Activated CD8-positive, alpha-beta memory T cell treated with anti-CD3 and anti-CD28 coated beads, Interleukin-2, amount 50 U/mL, for 4 hours (primary cell): ENCODE measurements around the gene MYO5C.
"Not testable (repeated sequence)": the region's sequence is repeated elsewhere in the genome, so short reads cannot be mapped to it uniquely, and the experiment has no call there.

Experiments used
- DNase-seq: peaks from one replicate; pipeline ENCODE4 v3.0.0-alpha.2; 2020

The MYO5C gene

DNA sequence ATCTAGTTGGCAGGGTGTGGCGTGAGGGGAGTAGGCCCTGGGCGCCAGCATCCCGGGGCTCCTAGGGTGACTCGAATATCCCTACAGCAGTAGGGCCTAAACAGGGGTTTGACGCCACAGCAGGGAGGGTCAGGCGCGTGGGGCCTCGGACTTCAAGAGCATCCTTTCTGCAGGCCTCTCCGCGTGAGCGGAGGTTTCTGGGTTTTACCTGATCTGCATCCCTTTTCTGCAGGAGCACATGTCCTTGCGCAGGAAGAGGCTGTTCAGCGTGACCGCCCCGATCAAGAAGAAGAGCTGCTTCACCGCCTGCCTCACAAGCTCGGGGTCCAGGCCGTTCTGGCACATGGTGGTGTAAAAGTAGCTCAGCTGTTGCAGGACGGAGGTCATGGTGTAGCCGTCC is 90.9 kb downstream of the MYO5C start:
- DNase-seq, result no peak

DNA sequence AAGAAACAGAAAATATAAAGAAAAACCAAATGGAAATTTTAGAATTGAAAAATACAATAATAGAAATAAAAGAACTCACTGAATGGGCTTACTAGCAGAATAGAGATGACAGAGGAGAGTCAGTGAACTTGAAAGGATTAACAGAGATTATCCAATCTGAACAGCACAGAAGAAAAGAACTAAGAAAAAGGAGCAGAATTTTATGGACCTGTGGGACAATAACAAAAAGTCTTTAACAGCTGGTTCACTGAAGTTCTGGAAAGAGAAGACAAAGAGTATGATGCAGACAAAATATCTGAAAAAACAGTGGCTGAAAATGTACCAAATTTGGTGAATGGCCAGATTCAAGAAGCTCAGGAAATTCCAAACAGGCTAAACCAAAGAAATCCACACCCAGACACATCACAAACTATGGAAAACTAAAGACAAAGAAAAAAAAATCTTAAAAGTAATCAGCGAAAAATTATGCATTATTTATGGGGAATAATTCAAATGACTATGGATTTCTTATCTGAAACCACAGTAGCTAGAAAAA is 94.7 kb downstream of the MYO5C start:
- DNase-seq, result no peak

DNA sequence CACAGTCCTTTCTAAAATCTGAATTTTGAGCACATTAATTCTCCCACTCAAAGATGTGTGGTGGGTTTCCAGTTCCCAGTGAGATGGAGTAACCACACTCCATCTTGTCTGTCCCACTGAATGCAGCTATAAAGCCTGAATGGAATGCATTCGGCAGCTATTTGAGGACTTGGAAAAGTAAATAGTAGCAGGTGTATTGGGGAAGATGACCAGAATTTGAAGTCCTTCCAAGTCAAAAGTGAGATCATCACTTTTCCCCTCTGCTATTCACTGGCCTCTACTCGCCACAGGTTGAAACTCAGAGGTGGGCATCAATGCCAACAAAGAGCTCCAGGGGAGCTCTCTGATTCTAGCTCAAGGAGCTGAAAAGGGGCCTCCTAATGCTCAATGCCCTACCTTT is 96.3 kb downstream of the MYO5C start:
- DNase-seq, result no peak

DNA sequence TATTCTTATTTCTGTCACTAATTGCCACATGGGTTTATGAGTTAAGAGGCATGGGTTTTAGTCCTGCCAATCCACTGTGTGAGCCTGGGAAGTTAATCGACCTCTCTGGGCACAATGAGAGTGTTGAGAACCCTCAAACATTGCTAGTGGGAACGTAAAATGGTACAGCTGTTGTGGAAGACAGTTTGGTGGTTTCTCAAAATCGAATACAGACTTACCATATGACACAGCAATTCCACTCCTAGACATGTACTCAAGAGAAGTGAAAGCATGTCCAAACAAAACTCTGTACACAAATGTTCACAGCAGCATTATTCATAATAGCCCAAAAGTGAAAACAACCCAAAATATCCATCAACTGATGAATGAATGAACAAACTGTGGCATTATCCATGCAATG is 98.7 kb downstream of the MYO5C start:
- DNase-seq, result no peak

DNA sequence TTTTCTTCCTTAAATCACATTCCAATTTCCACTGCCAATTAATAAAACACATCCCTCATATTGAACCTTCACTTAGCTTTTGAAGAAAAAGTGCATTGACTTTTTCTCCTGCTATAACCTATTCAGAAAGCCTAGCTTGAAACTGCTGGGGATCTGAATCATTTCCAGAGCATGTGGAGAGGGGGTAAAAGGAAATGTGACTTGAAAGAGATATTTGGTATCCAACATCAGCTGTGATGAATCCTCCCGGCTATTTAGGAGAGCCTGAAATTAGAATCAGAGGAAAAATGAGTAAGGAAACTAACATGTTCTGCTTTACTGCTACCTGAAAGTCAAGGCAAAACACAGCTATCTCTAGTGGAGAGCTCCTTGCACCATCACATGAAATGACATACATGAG is 101.8 kb downstream of the MYO5C start:
- no peak for DNase-seq

DNA sequence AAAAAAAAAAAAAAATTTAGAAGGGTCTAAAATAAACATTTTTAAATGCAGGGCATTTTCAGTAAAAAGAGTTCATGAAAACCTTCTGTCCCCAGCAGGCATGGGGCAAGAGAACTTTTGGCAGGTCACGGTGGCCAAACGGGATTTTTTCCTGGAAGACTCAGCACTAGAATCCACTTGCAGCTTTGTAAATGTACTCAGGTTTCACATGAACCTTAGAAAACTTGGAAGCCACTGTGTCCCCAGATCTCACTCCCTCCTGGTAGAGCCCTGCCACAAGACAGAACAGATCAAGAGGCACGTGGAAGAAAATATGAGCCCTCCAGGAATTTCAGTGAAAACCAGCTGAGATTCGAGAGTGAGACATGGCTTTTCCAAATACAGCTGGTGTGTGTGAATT is 102.3 kb downstream of the MYO5C start:
- DNase-seq, result no peak

DNA sequence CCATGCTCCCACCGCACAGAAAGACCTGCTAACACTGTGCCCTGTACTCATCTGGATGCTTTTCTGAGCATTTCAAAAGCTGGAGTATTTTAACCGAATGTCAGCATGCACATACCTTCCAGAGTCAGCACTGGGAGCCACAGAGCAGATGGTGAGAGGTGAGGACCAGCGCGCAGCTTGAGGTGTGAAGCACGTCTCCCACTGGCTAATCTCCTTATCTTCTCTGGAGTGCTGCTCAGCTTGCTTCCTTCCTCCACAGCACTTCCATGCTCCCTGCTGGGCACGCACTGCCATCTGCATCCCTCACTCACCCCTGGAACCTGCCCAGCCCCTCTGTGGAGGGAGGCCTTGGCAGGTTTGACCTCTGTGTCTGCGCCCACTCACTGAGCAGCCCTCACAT is 104.4 kb downstream of the MYO5C start, which contains the start of gene GNB5:
Gene GNB5 (minus strand): TSS at position 186 of the 400 bp plus-strand sequence. CDS start 6,716 bp downstream, outside the sequence.
- no peak for DNase-seq

DNA sequence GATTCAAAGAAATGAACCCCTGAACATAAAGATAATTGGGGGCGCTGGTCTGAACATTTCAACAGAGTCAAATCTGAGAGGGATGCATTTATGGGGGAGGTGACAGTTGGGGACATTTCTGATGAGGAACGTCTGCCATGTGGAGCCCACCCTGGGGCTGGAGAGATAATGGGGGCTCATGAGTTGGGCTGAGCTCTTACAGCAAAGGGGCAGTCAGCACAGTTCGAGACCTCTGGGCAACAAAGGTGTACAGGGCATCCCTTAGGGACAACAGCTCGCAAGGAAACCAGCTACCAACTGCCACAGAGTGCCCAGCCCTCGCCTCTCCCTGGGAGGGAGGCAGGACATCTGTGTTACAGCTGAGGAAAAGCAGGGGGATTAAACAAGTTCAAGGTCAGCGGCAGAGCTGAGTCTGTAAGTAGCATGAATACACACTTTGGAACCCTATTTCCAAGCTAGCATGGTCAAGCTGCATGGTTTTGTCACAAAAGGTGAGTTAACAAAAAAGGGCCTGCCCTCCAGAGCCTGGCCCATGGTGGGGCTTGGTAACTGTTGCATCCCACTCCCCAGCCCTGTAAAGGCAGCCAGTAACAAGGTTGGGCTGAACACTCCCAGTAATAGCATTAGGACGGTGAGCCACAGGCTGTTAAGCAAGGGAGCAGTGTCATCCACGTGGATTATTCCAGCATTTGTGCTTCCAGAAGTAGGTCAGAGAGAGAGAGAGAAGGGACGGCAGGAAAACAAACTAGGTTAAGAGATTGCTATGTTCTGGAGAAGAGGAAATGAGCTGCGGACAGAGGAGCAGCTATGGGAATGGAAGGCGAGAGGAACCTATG is 108.7 kb downstream of the MYO5C start:
- no peak for DNase-seq

DNA sequence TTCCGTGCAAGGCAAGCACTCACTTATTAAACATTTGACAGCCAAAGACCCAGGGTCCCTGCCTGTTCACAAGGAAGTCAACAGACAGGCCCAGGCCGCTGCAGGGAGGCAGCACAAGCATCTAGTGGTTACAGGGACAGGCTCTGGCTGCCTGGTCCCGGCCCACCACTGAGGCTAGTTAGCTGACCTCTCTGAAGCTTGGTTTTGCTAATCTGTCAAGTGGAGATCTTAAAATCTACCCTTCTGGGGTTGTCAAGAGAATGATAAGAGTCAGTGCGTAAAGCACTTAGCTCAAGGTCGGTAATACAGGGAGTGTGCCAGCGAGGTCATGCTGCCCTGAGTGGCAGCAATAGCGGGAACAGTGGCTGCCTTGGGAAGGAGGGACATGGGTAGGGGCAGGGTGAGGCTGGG is 110.4 kb downstream of the MYO5C start:
- DNase-seq, result no peak

DNA sequence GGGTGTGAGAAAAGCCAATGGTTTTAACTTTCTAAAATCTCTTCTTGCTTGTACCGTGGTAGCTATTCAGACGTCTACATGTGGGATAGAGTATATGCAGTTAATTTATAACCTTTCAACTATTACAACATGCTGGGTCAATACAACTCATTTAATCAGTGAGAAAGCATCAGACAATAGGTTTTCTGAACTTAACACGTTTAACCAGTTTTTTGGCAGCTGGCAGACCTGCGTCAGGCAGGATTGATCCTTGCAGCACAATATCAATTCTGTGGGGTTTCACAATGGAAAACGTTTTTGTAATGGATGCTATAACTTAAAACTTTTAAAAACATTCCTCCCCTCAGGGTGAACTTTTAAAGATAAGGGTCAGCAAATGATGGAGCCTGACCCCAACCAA is 110.9 kb downstream of the MYO5C start:
- DNase-seq, result no peak

DNA sequence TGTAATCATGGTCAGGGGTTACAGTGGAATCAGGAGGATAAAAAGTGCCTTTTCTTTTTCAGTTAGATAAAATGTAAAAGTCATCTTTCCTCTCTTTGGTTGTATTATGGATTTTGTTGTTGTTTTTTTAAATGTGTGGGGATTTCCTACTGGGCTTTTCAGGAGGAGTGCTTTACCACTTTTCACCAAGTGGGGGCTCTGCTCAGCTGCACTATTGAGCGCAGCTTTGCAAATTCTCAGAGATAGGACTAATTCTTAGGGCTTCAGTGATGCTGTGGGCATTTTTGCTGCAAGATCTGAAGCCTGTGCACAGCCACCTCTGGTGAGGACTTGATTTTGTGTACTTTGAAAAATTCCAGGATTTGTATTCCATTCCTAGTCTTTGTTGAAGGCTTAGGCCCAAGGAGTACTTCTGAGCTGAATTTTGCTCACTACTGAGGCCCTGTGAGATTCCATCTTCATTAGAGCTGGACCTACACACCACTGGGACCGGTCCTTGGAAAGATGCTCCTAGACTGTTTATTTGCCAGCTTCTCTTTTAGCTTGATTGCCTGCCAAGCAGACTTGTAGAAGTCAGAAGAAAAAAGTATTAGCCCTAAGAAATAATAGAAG is 111.9 kb downstream of the MYO5C start:
- no peak for DNase-seq

DNA sequence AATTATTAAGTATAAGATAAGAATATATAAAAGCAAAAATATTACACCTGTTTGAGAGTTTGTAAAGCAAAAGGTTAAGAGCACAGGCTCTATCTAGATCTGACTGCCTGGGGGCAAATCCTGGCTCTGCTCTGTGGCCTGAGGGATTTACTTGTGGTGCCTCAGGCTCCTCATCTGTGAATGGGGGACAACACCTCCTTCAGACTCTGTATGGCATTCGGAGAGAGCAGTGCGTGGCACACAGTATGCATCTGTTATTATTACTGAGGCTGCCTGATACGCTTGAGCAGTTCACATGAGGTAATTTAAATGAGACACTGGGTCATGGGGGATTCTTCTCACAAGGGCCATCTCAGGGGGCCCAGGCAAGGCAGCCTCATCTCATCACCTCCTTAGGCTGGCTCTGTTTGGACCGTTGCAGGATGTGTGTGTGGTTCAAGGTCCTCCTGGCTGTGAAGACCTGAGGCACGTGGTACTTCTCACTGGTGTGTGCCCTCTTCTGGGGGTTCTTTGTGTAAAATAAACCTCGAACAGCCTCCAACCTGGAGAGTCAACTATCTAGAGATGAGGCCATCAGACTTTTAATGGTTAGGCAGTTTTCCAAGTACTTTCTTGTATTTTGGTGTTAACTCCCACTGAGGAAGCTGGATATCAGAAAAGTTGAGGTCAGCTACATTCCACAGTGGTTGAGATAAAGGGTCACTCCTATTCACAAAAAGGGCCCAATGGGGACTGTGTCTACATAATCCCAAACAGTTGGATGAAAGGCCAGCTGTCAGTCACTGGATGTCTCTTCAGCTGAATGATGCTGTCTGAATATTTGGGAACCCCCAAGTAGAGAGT is 113.4 kb downstream of the MYO5C start:
- no peak for DNase-seq

DNA sequence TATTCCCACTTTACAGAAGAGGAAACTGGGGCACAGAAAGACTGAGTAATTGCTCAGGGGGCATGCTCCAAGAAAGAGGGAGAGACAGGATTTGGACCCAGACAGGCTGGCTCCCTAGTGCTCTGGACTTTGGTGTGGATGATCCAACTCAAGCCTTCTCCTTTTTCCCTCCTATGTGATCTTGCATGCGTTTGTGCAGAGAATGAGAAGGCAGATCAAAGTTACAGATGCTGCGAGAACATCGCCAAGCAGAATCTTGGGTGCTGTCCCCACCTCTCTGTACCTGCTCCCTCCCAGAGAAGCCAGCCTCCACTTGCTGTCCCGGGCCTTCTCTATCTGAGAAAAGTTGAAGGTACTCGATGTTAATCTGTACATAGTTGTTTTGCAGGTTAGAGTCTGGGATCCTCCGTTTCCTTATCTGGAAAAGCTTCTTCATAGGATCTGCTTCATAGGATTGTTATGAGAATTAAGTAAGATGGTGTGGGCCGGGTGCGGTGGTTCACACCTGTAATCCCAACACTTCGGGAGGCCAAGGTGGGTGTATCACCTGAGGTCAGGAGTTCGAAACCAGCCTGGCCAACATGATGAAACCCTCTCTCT is 114.7 kb downstream of the MYO5C start:
- DNase-seq, result no peak

DNA sequence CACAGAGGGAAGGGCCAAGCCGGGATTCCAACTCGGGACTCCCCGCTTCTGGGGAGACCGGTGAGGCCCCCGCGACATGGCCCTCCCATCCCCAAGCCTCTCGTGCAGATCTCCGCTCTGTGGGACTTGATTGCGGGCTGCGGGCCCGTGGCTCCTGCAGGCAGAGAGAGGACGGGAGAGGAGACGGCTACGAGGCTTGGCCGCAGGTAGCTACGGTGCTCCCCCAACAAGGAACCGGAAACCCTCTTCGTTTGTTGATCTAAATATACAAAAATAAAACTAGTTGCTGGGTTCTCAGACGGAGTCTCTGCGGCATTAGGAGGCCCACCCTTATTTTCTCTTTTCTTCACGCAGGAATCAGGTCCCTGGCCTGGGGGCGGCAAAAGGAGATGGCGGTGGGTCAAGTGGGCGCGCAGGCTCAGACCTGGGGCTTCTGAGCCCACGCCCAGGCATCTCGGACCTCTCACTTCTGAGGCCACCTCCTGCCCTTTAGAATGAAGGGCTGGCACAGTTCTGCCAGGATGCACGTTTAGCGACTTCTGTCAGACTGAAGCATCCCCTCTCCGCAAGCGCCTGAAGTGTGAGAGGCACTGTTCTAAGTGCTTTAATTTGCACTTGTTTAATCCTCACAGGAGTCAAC is 115.3 kb downstream of the MYO5C start:
- DNase-seq, result peak; percentile 25

DNA sequence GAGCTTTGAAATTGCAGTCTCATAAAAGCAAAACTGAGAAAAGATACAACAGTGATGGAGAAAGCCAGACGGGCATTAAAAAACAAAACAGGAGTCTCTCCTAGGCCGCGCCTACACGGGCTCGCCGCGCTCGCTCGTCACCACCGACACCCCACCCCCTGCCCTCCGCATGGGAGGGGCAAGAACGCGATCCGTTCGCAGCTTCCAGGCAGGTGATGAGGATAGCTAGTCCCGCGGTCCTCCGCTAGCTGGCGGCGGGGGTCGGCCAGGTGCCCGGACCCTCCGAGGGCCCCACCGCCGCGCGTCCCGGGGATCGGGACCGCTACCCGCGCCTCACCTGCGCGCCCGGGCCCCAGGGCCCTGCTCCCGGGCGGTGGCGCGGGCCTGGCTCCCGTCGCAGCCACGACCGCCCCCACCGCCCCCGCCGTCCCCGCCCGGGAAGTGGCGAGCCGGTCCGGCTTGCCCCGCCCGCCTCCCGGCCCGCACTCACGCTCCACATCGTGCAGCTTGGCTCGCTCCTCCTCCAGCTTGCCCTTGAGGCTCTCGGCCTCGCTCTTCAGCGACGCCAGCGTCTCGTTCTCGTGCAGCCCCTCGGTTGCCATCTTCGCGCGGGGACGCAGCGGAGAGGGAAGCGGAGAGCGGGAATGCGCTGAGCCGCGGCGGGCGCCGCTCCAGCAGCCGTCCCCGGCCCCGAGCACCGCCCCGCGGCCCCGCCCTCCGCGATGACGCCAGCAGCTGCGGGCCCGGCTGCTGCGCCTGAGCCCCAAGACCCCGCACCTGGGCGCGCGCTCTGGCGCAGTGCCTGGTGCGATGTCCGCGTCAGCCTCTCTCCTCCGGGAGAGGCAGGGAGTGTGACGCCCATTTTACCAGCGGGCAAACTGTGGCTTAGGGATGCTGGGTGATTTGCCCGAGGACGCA is 116.1 kb downstream of the MYO5C start:
- DNase-seq, result peak; percentile 86

DNA sequence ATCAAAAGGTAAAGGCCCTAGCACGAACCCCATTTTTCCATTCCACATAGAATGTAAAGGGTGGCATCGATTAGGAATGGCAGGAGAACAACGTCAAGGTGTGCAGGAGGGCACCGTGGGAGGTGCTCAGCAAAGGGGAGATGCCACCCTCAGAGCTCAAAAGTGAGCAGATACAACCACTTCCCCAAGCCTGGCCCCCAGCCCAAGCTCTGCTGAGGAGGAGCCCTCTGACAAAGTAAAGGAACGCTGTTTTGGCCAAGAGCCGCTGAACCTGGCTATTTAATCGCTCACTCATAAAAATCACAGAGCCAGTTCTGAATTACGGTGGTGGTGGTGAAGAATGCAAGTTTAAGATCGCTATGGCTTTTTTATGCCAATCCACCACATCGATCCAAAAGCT is 116.8 kb downstream of the MYO5C start:
- DNase-seq, result no peak

DNA sequence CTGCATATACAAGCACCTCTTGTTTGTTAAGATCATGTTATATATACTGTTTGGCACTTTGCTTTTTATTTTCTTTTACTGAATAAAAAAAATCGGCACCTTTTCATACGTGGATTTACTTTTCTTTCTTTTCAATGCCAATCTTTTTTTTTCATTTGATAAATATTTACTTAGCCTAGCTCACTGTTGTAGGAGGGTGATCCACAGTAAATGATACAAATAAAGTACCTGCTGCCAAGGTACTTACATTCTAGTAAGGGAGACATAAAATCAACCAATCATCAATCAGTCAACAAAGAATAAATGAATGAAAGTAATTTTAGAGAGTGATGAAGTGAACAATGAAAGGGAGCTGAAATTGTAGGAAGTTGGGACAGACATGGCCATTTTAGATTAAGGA is 122.7 kb downstream of the MYO5C start:
- no peak for DNase-seq

DNA sequence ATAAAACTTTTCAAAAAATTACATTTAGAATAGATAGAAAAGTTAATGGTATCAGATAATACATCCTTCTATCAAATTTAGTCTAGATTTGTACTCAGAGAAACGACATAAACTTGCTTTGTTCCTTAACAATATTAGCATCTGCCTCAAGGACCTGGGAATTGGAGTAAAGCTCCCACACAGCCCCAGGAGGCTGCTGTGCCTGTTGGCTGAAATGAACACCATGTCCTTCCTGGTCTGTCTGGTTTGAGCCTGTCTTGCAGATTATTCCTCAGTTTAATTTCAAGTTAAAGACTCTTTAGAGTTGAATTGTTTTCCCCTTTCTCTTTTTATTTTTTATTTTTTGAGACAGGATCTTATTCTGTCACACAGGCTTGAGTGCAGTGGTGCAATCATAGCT is 123.8 kb downstream of the MYO5C start:
- no peak for DNase-seq

DNA sequence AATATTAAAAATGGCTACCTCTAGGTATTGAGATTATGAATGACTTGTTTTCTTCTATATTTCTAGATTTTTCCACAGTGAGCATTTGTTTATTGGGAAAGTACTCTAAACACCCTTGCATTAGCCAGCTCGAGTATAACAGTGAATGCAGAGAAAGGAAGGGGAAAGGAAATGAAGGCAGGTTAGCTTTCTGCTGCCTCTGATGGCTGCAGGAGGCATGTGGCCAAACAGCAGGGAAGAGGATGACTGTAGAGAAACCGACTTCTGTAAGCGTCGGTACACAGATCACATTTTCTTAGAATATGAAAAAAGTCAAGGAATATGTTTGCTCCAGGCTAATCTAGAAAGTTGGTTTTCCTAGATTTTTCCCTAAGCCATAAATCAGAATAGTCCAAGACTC is 124.2 kb downstream of the MYO5C start:
- no peak for DNase-seq

DNA sequence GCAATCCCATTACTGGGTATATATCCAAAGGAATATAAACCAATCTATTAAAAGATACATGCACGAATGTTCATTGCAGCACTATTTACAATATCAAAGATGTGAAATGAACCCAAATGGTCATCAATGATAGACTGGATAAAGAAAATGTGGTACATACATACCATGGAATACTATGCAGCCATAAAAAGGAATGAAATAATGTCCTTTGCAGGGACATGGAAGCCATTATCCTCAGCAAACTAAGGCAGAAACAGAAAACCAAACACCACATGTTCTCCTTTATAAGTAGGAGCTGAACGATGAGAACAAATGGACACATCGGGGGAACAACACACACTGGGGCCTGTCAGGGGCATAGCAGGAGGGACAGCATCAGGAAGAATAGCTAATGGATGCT is 125.4 kb downstream of the MYO5C start:
- not testable (repeated sequence) for DNase-seq

DNA sequence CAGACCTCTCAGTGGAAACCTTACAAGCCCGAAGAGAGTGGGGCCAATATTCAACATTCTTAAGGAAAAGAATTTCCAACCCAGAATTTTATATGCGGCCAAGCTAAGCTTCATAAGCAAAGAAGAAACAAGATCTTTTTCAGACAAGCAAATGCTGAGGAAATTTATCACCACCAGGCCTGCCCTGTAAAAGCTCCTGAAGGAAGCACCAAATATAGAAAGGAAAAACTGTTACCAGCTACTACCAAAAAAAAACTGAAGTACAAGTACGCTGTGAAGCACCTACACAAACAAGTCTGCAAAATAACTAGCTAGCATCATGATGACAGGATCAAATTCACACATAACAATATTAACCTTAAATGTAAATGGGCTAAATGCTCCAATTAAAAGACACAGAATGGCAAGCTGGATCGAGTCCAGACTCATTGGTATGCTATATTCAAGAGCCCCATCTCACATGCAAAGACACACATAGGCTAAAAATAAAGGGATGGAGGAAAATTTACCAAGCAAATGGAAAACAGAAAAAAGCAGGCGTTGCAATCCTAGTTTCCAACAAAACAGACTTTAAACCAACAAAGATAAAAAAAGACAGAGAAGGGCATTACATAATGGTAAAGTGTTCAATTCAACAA is 130.0 kb downstream of the MYO5C start:
- DNase-seq, result not testable (repeated sequence)
